CD4-positive, alpha-beta T cell treated with Interleukin-17A for 1 hour (primary cell): ENCODE results near the gene OR8S1.

Experiments used
- DNase-seq: peaks from one replicate; pipeline ENCODE4 v3.0.0-alpha.2; 2020

The OR8S1 gene

DNA sequence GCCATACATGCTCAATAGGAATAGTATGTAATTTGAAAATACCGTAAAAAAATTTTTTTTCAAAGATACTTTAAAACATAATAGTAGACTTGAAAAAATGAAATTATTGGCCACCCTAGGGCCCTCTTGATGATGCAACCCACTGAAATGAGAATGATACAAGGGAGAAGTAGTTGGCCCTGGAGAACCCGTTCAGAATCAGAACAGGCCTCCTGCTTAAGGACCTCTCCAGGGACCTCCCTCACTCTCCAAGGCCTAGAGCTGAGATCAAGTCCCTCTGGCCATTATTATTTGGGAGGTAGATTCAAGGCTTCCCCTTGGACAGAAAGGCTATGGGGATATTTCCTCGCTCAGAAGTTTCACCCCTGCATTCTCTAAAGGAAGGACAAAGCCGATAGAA, 32.5 kb downstream of the OR8S1 start:
- DNase-seq = no peak

DNA sequence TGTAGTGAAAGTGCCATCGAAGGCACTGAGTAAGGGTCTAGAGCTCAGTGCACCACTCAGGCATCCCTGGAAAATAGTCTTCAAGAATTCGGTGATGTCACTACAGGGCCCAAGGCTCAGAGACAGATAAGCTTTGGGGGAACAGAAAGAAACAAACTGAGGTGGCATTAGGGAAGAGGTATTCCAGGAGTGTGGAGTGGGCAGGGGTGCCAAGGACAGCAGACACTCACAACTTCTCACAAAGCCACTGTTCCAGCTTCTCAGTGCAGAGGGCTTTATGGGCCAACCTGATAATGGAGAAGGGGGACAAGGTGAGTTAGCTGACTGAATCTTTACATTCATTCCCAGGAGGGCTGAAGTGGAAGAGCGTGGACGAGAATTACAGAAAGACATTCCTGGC, 42.3 kb downstream of the OR8S1 start:
- no peak for DNase-seq

DNA sequence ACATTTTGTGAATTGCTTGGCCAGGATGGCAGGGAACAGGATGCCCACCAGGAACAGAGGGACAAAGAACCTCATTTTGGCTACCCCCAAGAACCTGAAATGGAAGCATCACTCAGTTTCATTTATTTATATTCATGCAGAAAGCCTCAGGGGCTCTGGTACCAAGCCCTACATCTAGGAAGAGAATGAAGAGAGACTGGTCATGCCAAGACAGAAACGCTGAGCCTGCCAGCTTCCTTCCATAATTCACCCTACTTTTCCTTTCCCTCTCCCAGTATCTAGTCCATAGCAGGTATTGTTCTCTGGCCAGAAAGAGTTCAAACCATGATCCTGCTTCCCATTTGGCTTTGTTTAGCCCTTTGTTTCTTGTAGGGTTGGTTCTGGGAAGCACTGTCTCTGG, 44.5 kb downstream of the OR8S1 start, which contains the start of gene LALBA:
TSS of gene LALBA (minus strand) at position 101 of the 400 bp plus-strand sequence. CDS start at position 75, 26 bp downstream.
- DNase-seq = no peak

DNA sequence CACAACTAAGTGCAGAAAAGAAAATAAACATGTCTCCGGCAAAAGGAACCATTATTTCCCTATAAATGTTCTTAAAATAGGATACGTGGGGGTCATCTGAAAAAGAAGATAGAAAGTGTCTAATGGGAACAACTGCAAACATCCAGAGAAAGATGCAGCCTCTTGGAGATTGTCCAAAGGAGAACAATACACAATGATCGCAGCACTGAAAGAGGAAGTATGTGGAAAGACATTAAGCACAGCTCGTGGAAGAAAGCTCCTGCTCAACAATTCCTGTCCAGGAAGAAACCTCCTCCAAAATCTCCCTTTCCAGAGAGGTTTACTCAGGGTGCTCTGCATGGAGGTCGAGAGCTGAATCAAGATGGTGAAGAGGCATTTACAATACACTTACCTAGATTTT, 46.9 kb downstream of the OR8S1 start:
- DNase-seq = no peak
